HG02852 (cell line): ENCODE measurements around the gene BARX1.
"Not testable (repeated sequence)": the region's sequence is repeated elsewhere in the genome, so short reads cannot be mapped to it uniquely, and the experiment has no call there.

ENCODE experiments used
- ATAC-seq: cut with Tn5 transposase; IDR thresholded peaks from one replicate; pipeline ENCODE4 v1.9.1; 2021; ENCODE audit warnings: mild to moderate bottlenecking, moderate library complexity; ENCODE audit not compliant: unreplicated experiment

The BARX1 gene

DNA sequence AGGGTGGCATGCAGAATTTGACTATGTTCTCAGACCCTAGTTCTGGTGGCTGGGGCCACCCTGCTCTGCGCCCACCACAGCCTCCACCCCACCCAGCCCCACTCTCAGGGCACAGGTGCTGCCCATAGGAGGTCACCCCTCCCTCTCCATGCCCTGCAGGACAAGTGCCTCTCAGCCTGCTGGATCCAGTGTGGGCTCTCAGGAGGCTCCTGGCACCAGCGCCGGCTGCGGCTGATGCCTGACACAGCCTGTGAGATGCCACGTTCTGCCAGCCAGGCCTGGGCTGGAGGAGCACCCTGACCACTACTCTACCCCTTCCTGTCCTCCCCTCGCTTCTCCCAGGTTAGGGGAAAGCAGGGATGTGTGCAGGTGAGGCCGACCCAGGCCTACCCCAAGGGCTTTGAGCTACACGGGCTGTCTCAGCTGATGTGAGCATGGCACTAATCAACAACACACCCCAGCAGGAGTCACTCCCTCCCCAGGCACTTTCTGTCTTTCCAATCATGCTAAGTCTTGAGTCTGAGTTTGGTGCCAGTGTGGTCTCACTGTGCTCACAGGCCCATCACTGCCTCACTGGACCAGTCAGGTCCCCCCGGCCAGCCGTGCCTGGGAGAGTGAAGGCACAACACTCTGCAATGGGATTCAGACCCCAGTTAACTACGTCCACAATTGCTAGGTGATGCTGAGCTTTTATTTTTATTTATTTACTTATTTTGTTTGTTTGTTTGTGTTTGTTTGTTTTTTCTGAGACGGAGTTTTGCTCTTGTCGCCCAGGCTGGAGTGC lies 12.1 kb upstream of the BARX1 start:
- ATAC-seq = no peak

DNA sequence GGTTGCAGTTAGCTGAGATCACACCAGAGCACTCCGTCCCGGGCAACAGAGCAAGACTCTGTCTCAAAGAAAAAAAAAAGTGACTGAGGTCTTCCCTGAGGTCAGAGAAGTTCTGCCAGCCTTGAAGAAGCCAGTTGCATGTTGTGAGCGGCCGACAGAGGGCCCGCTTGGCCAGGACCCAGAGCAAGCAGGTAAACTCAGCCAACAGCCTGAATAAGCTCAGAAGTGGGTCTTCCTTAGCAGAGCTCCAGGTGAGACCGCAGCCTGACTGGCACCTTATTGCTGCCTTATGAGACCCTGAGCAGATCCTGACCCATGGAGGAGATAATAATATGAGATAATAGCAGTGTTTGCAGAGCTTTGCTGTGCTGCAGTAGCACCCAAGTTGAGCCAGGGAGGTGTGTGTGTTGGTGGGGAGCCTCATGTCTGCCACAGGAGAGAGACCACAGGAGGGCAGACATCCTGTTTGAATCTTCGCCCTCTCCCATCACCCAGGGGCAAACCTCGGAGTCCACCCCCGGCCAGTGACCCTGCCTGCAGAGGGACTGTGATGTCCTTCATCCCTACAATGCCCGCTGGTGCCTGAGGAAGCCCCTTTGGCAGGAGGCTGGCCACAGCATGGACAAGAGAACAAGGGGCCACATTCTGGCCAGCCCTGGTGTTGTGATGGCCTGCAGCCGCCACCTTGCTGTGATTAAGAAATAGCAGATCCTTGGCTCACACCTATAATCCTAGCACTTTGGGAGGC lies 10.8 kb upstream of the BARX1 start:
- ATAC-seq = no peak

DNA sequence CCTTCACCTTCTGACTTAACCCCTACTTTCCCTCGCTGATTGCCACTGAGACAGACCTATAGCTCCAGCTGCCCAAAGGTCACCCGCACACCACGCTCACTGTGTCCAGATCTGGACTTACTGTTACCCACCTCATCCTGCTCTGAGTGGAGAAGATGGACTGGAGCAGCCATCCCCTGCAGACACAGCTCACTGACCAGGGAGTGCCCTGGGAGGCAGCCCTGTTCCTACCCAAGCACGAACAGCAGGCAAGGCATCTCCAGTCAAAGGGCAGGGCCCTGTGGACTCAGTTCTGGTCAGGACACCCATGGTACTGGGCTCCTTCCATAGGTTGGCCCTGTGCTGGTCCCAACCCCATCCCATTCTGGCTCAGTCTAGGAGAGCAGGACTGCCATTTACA lies 9.5 kb upstream of the BARX1 start:
- ATAC-seq = no peak

DNA sequence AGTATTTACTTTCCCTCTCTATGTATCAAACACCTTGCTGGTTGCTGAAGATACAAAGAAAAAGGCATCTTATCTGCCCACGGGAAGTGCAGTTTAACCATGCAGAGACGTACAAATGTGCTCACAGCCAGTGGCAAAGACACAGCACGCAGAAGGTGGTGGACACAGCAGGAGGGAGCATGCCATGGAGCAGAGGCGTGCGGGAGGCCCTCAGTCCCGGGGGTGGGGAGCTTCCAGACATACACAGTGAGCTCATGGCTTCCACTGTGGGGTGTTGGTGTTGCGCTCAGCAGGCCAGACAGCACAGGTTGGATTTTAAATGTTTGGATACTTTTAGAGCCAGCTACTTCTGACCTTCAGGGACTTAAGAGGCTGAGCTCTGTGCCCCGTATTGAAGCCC lies 8.8 kb upstream of the BARX1 start:
- ATAC-seq = no peak

DNA sequence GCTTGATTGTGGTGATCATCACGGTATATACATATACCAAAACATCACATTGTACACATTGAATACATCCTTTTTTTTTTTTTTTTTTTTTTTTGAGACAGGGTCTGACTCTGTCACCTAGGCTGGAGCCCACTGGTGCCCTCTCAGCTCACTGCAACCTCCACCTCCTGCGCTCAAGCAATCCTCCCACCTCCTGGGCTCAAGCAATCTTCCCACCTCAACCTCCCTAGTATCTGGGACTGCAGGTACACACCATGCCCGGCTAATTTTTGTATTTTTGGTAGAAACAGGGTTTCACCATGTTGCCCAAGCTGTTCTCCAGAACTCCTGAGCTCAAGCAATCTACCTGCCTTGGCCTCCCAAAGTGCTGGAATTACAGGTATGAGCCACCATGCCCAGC lies 8.3 kb upstream of the BARX1 start:
- ATAC-seq = not testable (repeated sequence)

DNA sequence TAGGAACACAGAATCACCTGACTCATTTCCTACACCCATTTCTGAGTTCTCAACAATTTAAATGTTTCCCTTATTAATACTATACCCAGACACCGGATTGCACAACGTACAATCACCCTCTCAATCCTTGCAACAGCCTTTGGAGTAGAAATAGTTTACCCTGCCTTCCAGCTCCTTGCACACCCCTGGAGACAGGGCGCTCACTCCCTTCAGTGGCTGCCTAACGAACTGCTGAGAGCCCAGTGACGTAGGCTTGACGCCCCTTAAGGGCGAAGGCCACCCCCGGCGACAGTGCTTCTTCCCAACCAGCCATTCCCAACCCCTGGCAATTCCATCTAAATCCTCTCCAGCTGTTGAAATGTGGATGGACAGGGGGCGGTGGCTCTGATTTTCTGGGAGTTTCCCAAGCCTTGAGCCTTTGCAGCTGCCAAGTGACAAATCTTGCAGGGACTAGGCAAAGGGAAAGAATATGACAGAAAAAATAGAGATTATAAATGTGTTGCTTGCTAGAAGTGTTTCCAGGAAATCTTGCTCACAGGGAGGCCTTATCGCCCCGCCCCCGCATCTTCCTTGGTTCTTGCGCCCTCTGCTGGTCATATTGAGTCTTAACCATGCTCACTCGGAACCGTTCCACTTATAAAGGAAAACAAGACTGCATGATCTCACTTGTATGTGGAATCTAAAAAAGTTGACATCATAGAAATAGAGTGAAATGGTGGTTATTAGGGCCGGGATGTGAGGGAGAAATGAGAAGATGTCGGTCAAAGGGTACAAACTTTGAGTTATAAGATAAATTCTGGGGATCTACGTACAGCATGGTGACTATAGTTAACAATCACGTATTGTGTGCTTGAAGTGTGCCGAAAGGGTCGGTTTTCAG lies 7.6 kb upstream of the BARX1 start:
- ATAC-seq = no peak

DNA sequence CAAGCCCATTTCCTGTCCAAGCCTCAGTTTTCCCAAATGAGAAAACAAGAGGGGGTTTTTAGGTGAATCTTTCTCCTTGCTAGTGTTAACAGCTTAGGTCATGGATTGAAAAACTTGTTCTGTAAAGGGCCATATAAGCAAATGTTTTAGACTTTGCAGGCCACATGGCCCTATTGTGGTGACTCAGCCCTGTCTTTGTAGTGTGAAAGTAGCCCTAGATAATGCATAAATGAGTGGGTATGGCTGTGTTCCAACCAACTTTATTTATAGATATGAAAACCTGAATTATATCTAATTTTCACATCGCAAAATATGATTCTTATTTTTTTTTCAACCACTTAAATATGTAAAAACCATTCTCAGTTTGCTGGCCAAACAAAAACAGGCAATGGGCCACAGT lies 6.9 kb upstream of the BARX1 start:
- no peak for ATAC-seq

DNA sequence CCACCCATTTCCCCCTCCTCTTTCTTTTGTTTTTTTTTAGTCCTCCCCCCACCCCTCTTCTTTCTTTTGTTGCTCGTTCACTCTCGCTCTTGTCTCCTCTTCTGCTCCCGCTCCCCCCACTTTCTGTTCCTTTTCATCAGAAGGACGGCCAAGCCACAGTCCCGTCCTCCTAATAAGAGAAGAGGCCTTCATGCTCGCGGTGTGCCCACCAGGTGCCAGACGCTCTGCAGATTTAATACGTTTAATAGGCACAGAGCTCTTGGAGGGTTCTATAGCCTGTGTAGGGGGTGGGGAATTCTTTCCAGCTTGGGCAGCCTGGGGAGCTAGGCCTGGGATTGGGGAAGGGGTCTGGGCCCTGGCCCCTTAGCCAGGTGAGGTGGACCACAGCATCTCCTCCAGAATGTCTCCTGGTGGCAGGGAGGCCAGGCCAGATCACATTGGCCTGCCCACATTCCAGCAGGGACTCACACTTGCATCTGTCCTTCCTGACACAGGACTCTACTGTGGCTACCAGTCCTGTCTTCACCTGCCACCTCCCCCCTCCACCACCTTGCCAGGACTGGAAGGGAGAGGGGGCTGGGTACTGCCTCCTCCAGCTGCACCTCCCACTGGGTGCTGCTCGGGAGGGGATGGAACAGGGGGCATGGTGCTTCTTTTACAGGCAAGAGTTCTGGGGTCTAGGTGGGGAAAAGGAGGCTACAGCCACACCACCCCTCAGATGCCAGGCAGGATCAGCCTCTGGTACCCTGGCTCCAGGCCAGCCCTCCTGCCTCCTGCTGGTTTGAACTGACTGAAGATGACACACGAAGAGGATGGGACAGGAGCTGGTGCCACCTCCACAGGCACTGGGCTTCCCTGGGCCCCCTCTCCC lies 6.1 kb upstream of the BARX1 start:
- ATAC-seq = no peak

DNA sequence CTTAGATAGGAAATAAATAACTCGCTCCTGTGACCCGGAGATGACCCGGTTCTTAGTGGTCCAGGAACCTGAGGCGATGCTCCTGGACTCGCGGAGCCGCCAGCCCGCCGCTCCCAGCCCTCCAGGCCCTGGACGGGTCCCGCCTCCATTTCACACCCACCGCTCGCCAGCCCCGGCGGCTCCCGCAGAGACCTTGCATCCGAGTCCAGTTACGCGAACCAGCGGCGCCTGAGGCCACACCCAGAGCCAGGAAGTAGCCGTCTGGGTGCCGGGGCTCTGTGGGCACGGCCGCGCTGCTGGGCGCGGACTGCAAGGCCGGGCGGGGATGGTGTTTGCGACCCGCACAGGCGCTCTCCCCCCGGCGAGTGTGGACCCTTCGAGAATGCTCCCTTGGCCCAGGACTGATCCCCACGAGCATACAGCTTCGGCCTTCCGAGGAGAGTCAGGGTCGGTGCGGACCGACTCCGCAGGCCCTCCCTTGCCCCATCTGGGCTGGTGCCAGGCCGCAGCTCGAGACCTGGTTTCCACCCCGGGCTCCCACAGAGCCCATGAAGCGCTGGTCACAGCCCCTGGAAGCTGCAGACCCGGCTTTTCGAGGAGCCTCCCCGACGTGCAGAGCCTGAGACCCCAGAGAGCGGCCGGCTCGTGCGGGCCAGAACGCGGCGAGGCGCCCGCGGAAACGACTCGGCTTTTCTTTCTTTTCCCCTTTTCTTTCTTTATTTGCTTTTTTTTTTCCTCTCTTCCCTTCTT lies 5.2 kb upstream of the BARX1 start:
- no peak for ATAC-seq

DNA sequence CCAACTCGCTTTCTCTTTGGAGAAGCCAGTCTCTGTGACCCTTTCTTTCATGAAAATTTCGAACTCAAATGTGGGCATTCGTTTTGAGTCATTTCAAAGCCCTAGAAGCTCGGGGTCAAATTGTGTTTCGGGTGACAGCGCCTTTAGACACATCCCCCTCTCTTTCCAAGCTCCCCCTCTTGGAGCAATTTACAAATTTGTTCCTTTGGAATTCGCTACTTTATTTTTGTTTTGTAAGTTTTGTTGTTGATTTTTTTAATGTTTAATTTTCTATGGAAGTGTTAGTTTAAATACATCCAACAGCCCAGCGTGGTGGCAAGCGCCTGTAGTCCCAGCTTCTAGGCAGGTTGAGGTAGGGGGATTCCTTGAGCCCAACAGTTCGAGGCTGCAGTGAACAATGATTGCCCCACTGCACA lies 4.6 kb upstream of the BARX1 start:
- ATAC-seq = no peak

DNA sequence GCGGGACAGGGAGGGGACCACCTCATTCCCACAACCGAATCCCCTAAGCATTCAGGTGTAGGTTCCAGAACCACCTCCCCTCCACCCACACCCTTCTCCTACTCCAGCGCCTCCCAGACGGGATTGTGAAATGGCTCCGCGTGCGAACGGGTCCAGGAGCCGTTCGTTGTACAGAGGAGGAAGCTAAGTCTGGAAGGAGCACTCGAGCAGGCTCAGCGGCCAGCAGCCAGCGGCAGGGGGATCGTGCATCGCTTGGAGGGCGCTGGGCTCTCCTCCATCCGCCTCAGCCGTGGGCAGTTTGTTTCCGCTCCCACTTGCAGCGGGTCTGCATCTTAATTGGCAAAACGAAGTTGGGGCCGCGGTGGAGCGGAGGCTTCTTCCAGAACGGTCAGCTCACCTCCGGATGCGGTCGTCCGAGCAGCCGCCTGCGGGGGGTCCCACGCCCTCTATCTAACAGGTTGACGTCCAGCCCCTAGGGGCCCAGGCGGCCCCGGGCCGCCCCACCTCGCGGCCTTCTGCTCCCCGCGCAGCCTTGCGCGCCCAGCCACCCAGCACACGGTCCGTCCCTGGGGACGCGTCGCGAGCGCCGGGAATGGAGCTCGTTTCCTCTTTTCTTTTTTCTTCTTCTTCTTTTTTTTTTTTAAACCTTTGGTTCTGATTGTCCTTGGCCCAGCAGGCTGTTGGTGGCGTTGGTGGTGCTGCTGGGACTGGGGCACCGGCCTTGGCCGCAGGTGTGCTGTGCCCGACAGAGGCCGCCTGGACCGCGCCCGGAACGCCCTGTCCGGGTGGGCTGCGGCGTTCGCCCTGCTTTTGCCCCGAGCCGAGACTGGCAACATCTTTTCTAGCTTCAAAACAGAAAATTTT lies 3.9 kb upstream of the BARX1 start:
- no peak for ATAC-seq

DNA sequence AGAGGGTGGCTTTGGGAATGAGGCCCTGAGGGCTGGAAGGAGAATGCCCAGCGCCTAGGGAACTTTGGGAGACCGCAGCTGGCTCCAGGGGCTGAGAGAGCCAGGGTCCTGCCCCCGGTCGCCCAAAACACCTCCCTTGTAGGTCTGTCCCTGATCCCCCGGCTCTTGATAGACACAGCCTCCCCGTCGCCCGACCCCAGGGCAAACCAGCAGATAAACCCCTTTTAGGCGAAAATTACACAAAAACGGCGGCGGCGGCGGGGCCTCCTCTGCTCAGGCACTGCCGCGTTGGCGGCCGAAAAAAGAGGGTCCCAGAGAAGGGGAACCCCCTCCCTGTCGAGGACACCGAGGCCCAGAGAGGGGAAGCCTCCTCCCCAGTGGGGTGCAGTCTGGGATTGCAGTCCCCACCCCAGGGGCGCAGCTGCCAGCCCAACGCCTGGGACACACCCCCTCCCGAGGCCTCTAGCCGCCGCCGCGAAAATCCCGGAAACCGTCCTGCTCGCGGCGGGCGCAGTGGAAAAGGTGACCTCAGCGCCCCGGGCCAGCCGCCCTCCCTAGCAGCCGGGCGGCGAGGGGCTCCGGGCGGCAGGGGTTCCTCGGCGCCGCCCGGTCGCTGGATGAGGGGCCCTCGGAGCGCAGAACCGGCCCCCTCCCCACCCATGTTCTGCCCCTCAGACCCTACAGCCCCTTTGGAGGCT lies 3.1 kb upstream of the BARX1 start:
- no peak for ATAC-seq

DNA sequence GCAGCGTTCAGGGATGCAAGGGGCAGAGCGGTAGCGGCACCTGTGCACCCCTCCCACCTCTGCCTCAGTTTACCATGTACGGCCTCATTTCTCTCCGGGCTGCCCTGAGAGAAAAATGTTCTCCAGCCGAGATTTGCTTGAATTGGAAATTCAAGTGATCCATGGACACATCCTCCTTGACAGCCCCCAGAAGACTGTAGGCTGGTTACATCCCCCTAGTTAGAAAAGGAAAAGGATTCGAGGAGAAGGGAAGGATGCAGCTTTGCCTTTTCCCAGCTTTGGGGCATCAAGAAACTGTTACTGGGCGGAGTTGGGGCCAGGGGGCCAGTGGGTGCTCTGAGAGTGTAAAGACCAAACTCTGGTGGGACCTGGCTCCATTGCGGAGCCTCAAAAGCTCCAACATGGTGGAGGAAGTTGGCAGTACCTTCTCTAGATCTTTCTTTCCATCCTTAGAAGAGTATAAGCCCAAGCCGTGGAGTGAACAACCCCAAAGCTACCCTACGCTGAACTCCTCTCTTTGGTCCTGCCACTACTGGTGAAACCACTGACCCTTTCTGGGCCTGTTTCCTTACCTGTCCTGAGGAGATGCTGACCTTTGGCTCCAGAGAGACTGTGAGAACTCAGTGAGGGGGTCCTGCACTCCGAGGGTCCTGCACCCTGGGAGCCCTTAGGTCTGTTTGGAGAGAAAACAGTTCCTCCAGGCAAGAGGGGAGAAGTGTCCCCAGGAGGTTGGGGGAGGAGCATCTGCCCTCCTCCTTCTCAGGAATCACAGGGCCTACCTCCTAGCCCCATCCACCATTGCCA lies 1.0 kb upstream of the BARX1 start:
- ATAC-seq = no peak

DNA sequence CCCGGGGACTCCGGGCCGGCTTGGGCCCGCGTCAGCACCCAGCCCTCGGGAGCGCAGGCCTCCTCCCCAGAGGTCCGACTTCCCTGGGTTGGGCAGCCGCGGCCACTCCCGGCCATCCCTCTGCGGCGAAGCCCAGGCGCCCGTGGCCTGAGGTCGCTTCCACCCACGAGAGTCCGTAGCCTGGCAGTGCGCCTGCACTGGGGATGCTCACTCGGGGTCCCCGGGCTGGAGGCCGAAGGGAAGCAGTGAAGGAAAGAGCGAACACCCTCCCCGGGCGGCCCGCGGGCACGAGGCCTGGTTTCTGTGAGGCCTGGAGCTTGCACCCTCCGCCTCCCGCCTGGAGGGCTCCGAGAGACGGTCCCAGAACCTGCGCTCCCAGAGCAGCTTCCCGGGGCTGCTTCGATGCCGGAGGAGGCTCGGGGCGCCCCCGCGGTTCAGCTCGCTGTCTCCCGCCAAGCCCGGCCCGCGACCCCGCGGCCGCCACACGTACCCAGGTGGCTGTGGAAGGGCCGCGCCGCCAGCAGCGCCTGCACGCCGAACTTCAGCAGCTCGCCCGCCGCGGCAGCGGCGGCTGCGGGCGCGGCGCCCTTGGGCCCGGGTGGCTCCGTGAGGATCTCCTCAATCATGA lies 607 bp downstream of the BARX1 start:
- ATAC-seq = no peak

DNA sequence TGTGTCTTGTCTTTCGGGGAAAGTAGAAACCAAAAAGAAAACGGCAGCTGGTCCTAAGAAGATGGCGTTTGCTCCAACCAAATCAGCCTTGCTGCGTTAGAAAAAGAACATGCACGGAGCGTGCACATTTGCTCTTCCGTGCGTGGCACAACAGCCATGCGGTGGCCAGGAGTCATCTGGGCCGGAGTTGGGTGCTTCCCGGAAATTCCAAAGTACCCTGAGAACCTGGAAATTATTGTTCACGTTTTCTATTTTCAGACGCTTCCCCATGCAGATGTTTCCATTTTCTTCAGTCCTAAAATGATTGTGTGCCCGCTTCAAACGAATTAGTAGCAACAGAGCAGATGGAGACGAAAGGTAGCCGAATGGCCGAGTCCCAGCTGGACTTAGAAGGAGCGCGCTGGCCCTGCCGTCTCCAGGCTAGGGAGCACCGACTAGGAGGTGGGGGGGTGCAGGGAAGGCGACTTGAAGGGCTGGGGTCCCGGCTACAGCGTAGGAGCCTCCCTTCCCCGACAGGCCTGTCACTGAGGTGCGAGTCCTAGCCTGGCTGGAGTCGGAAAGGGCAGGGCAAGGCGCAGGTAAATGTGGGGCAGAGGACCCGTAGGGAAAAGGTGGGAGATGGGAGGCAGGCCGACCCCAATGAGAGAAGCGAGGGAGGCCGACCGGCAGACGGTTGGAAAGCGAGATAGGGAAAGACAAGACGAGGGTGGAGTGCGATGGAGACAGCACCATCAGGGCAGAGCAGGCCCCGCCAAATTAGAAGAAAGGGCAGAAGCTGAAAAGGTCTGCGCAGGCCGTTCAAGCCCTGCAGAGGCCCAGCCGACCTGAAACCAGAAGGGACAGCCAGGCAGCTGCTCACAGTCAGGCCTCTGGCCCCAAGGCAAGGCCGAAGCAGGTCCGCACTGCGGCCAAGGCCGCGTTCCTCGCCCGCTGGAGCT lies 1.4 kb downstream of the BARX1 start:
- no peak for ATAC-seq
